Stomach (tissue), 4 donors: ENCODE results near the gene SKI.

ENCODE experiments used
- EP300 ChIP-seq: sonication (generic); formaldehyde crosslinking; IDR thresholded peaks from one replicate; pipeline ENCODE4 v1.6.1; 2017; ENCODE audit warnings: antibody characterized with exemption
- POLR2A ChIP-seq, 4 donors: fragments of 450-650 bp; IDR thresholded peaks; one replicate each; pipeline ENCODE4 v1.6.1; 2016; ENCODE audit warnings: antibody characterized with exemption in 4 of 4, control low read depth in 2 of 4, mild to moderate bottlenecking in 1 of 4, moderate library complexity in 1 of 4
- TF ChIP-seq, protein P1 (sequence below), 7 experiments: fragments of 450-650 bp in 4 of 7; fragments of 200-600 bp in 3 of 7; sonication (generic) in 3 of 7; IDR thresholded peaks; one replicate each; pipeline ENCODE4 v1.5.1; 2016 to 2019; ENCODE audit warnings: antibody characterized with exemption in 7 of 7, control low read depth in 2 of 7, mild to moderate bottlenecking in 1 of 7

DNA sequence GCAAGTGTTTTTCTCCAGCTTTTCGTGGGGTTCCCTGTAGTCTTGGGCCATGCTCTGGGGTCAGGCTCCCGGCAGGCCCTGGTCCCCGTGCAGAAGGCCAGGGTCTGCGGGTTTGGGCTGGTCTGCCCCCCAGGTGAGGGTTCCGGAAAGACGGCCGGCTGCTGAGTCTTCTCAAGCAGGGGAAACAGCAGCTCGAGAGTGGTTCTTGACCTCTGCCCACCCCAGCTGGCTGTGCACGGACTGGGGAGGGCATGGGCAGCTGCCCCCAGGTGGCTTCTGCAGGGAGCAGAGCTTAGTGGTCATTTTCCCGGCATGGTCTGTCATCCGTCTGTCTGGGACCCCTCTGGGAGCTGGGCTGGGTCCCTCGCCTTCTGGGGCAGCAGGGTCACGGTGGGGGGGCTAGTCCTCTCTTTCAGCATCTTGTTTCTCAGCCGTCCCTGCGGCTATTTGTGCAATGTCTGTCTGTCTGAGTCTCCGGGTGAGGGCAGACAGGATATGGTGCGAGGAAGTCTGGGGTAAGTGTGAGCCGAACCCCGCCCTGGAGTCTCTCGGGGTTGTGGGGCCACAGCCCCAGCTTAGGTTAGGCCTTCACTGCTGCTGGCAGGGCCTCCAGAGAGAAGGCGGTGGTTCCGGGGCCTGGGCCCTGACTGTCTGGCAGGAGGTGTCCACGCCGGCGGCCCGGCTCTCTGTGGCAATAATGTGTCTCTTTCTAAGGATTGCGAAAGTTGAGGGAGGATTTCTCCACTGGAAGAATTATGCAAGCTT is 6.1 kb downstream of the SKI start:
- TF ChIP-seq, protein P1, sequence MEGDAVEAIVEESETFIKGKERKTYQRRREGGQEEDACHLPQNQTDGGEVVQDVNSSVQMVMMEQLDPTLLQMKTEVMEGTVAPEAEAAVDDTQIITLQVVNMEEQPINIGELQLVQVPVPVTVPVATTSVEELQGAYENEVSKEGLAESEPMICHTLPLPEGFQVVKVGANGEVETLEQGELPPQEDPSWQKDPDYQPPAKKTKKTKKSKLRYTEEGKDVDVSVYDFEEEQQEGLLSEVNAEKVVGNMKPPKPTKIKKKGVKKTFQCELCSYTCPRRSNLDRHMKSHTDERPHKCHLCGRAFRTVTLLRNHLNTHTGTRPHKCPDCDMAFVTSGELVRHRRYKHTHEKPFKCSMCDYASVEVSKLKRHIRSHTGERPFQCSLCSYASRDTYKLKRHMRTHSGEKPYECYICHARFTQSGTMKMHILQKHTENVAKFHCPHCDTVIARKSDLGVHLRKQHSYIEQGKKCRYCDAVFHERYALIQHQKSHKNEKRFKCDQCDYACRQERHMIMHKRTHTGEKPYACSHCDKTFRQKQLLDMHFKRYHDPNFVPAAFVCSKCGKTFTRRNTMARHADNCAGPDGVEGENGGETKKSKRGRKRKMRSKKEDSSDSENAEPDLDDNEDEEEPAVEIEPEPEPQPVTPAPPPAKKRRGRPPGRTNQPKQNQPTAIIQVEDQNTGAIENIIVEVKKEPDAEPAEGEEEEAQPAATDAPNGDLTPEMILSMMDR (IDR thresholded peaks at IDR 0.05), result no peak
- no peak for TF ChIP-seq POLR2A (IDR thresholded peaks at IDR 0.05)
- TF ChIP-seq EP300, result no peak
